H9 (cell line): ENCODE measurements around the gene TRIP10. TPM values are rescaled to one million over a fixed set of nuclear protein-coding genes. Genes with fewer than 3 reads are reported as not detected.

ENCODE experiments used
- DNase-seq: peaks from one replicate; pipeline ENCODE4 v3.0.0-alpha.2; 2017
- H2AFZ ChIP-seq: one replicate; pipeline ENCODE4 v1.6.1; 2013; ENCODE audit warnings: mild to moderate bottlenecking, low read length, control low read depth, moderate library complexity
- H2AK5ac ChIP-seq: 2 replicates; pipeline ENCODE4 v1.6.1; 2013; ENCODE audit warnings: low read length, control low read depth, mixed read lengths; ENCODE audit not compliant: insufficient read length
- H2BK120ac ChIP-seq: one replicate; pipeline ENCODE4 v1.6.1; 2013; ENCODE audit warnings: low read depth, mild to moderate bottlenecking, low read length, control low read depth, inconsistent platforms; ENCODE audit not compliant: poor library complexity, severe bottlenecking
- H2BK12ac ChIP-seq: 2 replicates; pipeline ENCODE4 v1.6.1; 2013; ENCODE audit warnings: low read length, control low read depth, mixed read lengths, low read depth; ENCODE audit not compliant: insufficient read length
- H2BK15ac ChIP-seq: 2 replicates; pipeline ENCODE4 v1.6.1; 2013; ENCODE audit warnings: low read depth, low read length, control low read depth
- H2BK20ac ChIP-seq: one replicate; pipeline ENCODE4 v1.6.1; 2013; ENCODE audit warnings: low read depth, mild to moderate bottlenecking, low read length, control low read depth, inconsistent platforms; ENCODE audit not compliant: poor library complexity, severe bottlenecking
- H2BK5ac ChIP-seq: 2 replicates; pipeline ENCODE4 v1.6.1; 2013; ENCODE audit warnings: low read length, control low read depth, mixed read lengths; ENCODE audit not compliant: insufficient read length
- H3K14ac ChIP-seq: 2 replicates; pipeline ENCODE4 v1.6.1; 2013; ENCODE audit warnings: low read length, control low read depth; ENCODE audit not compliant: insufficient read depth
- H3K18ac ChIP-seq: 2 replicates; pipeline ENCODE4 v1.6.1; 2013; ENCODE audit warnings: low read depth, mild to moderate bottlenecking, mixed read lengths, low read length, control low read depth; ENCODE audit not compliant: insufficient read length
- H3K23ac ChIP-seq: 2 replicates; pipeline ENCODE4 v1.6.1; 2013; ENCODE audit warnings: low read length, control low read depth, mixed read lengths, low read depth; ENCODE audit not compliant: insufficient read length
- H3K23me2 ChIP-seq: 2 replicates; pipeline ENCODE4 v1.6.1; 2013; ENCODE audit warnings: low read depth, mild to moderate bottlenecking, mixed read lengths, low read length, control low read depth; ENCODE audit not compliant: insufficient read length, poor library complexity, severe bottlenecking
- H3K27ac ChIP-seq: 2 replicates; pipeline ENCODE4 v1.5.1; 2013; ENCODE audit warnings: low read length, control low read depth, mixed read lengths, low read depth; ENCODE audit not compliant: insufficient read length
- H3K27me3 ChIP-seq: 2 replicates; pipeline ENCODE4 v1.6.1; 2013; ENCODE audit warnings: low read length, control low read depth, inconsistent platforms; ENCODE audit not compliant: insufficient read depth
- H3K4ac ChIP-seq: 2 replicates; pipeline ENCODE4 v1.6.1; 2013; ENCODE audit warnings: low read depth, mild to moderate bottlenecking, control low read depth, inconsistent platforms, low read length, moderate library complexity
- H3K4me1 ChIP-seq: 2 replicates; pipeline ENCODE4 v1.6.1; 2013; ENCODE audit warnings: low read length, control low read depth, inconsistent platforms; ENCODE audit not compliant: insufficient read depth
- H3K4me2 ChIP-seq: 2 replicates; pipeline ENCODE4 v1.6.1; 2013; ENCODE audit warnings: low read length, control low read depth, mixed read lengths; ENCODE audit not compliant: insufficient read length, insufficient read depth
- H3K56ac ChIP-seq: 2 replicates; pipeline ENCODE4 v1.6.1; 2013; ENCODE audit warnings: low read depth, mild to moderate bottlenecking, mixed read lengths, low read length, control low read depth; ENCODE audit not compliant: insufficient read length
- H3K79me1 ChIP-seq: 2 replicates; pipeline ENCODE4 v1.6.1; 2013; ENCODE audit warnings: low read depth, mild to moderate bottlenecking, moderate library complexity, low read length, control low read depth, inconsistent platforms; ENCODE audit not compliant: insufficient read depth, poor library complexity, severe bottlenecking
- H3K79me2 ChIP-seq: 2 replicates; pipeline ENCODE4 v1.6.1; 2013; ENCODE audit warnings: low read length, control low read depth, inconsistent platforms; ENCODE audit not compliant: insufficient read depth
- H3K9ac ChIP-seq: 2 replicates; pipeline ENCODE4 v1.6.1; 2013; ENCODE audit warnings: low read length, control low read depth, mixed read lengths; ENCODE audit not compliant: insufficient read length; ENCODE audit errors: extremely low read depth
- H3K9me3 ChIP-seq: one replicate; pipeline ENCODE4 v1.6.1; 2013; ENCODE audit warnings: low read depth, low read length, inconsistent platforms; ENCODE audit not compliant: control insufficient read depth
- H3T11ph ChIP-seq: one replicate; pipeline ENCODE4 v1.6.1; 2013; ENCODE audit warnings: mild to moderate bottlenecking, low read length, control low read depth, inconsistent platforms
- H4K20me1 ChIP-seq: one replicate; pipeline ENCODE4 v1.6.1; 2013; ENCODE audit not compliant: control insufficient read depth, insufficient read length, insufficient read depth
- H4K5ac ChIP-seq: 2 replicates; pipeline ENCODE4 v1.6.1; 2013; ENCODE audit warnings: low read depth, mild to moderate bottlenecking, mixed read lengths, low read length, control low read depth; ENCODE audit not compliant: insufficient read length
- H4K8ac ChIP-seq: replicated peaks from 2 replicates; pipeline ENCODE4 v1.6.1; 2013; ENCODE audit warnings: low read length, control low read depth, mixed read lengths, low read depth; ENCODE audit not compliant: insufficient read length
- H4K91ac ChIP-seq: 2 replicates; pipeline ENCODE4 v1.6.1; 2013; ENCODE audit warnings: low read depth, mild to moderate bottlenecking, moderate library complexity, mixed read lengths, low read length, control low read depth; ENCODE audit not compliant: insufficient read length
- H3K27ac Mint-ChIP-seq, 3 experiments: 2 replicates in 2 of 3; 3 replicates in 1 of 3; pipeline ENCODE4 v1.8.0; 2020 to 2021; ENCODE audit warnings: mixed read lengths in 3 of 3, mild to moderate bottlenecking in 1 of 3, moderate library complexity in 1 of 3
- H3K27me3 Mint-ChIP-seq: 2 replicates; pipeline ENCODE4 v1.8.0; 2021; ENCODE audit warnings: low read depth, mild to moderate bottlenecking, moderate library complexity, mixed read lengths
- H3K36me3 Mint-ChIP-seq, 3 experiments: 2 replicates in 2 of 3; 3 replicates in 1 of 3; pipeline ENCODE4 v1.8.0; 2020 to 2021; ENCODE audit warnings: low read depth in 3 of 3, mixed read lengths in 3 of 3; ENCODE audit not compliant: insufficient read depth in 1 of 3
- H3K4me1 Mint-ChIP-seq, 2 experiments: 2 replicates each; pipeline ENCODE4 v1.8.0; 2020; ENCODE audit warnings: mixed read lengths in 2 of 2
- H3K4me3 Mint-ChIP-seq, 2 experiments: 2 replicates in 1 of 2; 3 replicates in 1 of 2; pipeline ENCODE4 v1.8.0; 2020 to 2021; ENCODE audit warnings: mild to moderate bottlenecking in 2 of 2, mixed read lengths in 2 of 2, moderate library complexity in 1 of 2
- H3K9me3 Mint-ChIP-seq, 2 experiments: 2 replicates in 1 of 2; 3 replicates in 1 of 2; pipeline ENCODE4 v1.8.0; 2020; ENCODE audit warnings: mild to moderate bottlenecking in 2 of 2, mixed read lengths in 2 of 2, moderate library complexity in 1 of 2
- WGBS: extraction: QIAGEN DNeasy Blood & Tissue Kit; methylation state at CpG from one replicate; pipeline ENCODE4 v1.1.7; 2013; ENCODE audit warnings: missing lambda C conversion rate, low lambda C conversion rate, mixed read lengths; ENCODE audit not compliant: insufficient read length; ENCODE audit errors: extremely low coverage; 5-methylcytosine and 5-hydroxymethylcytosine counted together
- total RNA-seq: library from RNA; stranded (reverse); gene quantifications from 2 replicates; pipeline ENCODE4 v1.2.1, GENCODE V29; 2021
- TF ChIP-seq, protein P1 (sequence below): fragments of 200-600 bp; sonication (generic); conservative IDR thresholded peaks from 3 replicates; pipeline ENCODE4 v1.8.0; 2021; ENCODE audit warnings: antibody characterized with exemption, mild to moderate bottlenecking

TRIP10 gene
- total RNA-seq, 1 experiment from 2014 or later: 56.4 TPM

GRCh38 chr19:6754136-6754535 is 14.7 kb downstream of the TRIP10 start:
- no peak overlapping the region for H2BK20ac ChIP-seq
- H4K8ac ChIP-seq: no peak overlapping the region
- Mint-ChIP-seq H3K27ac (no peak overlapping the region), H3K4me1 (peaks cover 5% of the 10 kb centered on the region in 2 experiments; a peak in 2 of 4 replicates), H3K36me3 (peaks cover 20 to 46% (median 40%) of the 10 kb centered on the region in 3 experiments), H3K9me3 (no peaks in the 10 kb centered on the region), H3K4me3 (peak overlapping the region in 1 of 2 experiments; percentile 86; a peak in 1 of 5 replicates), H3K27me3 (no peaks in the 10 kb centered on the region)
- H3K9me3 ChIP-seq: no peaks in the 10 kb centered on the region
- WGBS: no CpG with 5 or more reads among the region's 22 CpGs
- H3K18ac ChIP-seq: no peak overlapping the region
- peaks cover 4% of the 10 kb centered on the region for H3K23me2 ChIP-seq
- H2BK15ac ChIP-seq: no peak overlapping the region
- no peak overlapping the region for H3K9ac ChIP-seq
- H3K56ac ChIP-seq: no peak overlapping the region
- H4K91ac ChIP-seq: no peak overlapping the region
- TF ChIP-seq, protein P1, sequence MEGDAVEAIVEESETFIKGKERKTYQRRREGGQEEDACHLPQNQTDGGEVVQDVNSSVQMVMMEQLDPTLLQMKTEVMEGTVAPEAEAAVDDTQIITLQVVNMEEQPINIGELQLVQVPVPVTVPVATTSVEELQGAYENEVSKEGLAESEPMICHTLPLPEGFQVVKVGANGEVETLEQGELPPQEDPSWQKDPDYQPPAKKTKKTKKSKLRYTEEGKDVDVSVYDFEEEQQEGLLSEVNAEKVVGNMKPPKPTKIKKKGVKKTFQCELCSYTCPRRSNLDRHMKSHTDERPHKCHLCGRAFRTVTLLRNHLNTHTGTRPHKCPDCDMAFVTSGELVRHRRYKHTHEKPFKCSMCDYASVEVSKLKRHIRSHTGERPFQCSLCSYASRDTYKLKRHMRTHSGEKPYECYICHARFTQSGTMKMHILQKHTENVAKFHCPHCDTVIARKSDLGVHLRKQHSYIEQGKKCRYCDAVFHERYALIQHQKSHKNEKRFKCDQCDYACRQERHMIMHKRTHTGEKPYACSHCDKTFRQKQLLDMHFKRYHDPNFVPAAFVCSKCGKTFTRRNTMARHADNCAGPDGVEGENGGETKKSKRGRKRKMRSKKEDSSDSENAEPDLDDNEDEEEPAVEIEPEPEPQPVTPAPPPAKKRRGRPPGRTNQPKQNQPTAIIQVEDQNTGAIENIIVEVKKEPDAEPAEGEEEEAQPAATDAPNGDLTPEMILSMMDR: no peak
- no peak overlapping the region for H3K23ac ChIP-seq
- no peaks in the 10 kb centered on the region; the same call in 1 of the 2 replicates for H3K4me1 ChIP-seq
- no peak overlapping the region for H3K4me2 ChIP-seq
- no peak overlapping the region for H4K5ac ChIP-seq
- no peak overlapping the region for H2BK5ac ChIP-seq
- H2BK12ac ChIP-seq: no peak overlapping the region
- no peak overlapping the region for H3T11ph ChIP-seq
- H2AK5ac ChIP-seq: no peak overlapping the region
- no peak for DNase-seq
- H2BK120ac ChIP-seq: no peak overlapping the region
- H3K4ac ChIP-seq: no peak overlapping the region
- H3K79me1 ChIP-seq: no peaks in the 10 kb centered on the region
- H4K20me1 ChIP-seq: no peaks in the 10 kb centered on the region
- H3K27me3 ChIP-seq: no peaks in the 10 kb centered on the region; the same call in 1 of the 2 replicates
- H3K79me2 ChIP-seq: no peaks in the 10 kb centered on the region
- H2AFZ ChIP-seq: no peak overlapping the region
- H3K14ac ChIP-seq: no peak overlapping the region
- no peak overlapping the region for H3K27ac ChIP-seq
